IPS-18c (cell line): ENCODE data around the gene GYS1.

Experiments
- H3K4me3 ChIP-seq: 2 replicates; pipeline ENCODE4 v1.7.0; 2013; ENCODE audit warnings: low read depth, mild to moderate bottlenecking, low read length, moderate library complexity; ENCODE audit not compliant: insufficient read depth
- H3K9me3 ChIP-seq: one replicate; pipeline ENCODE4 v1.6.1; 2013; ENCODE audit warnings: mild to moderate bottlenecking, low read length, moderate library complexity; ENCODE audit not compliant: control insufficient read depth, insufficient read depth

GYS1 gene

GRCh38 chr19:48997972-48998371 lies 4.9 kb upstream of the GYS1 start:
- Histone ChIP-seq H3K4me3 (no peak overlapping the region), H3K9me3 (no peaks in the 10 kb centered on the region)

GRCh38 chr19:48994035-48994386 lies 902 bp upstream of the GYS1 start:
- peak overlapping the region; percentile 87 for H3K4me3 ChIP-seq
- no peaks in the 10 kb centered on the region for H3K9me3 ChIP-seq

- Histone ChIP-seq H3K4me3 (peak overlapping the region; percentile 95), H3K9me3 (no peaks in the 10 kb centered on the region)
Measured at GRCh38 chr19:48992581-48993174, 431 bp downstream of the GYS1 start.

DNA sequence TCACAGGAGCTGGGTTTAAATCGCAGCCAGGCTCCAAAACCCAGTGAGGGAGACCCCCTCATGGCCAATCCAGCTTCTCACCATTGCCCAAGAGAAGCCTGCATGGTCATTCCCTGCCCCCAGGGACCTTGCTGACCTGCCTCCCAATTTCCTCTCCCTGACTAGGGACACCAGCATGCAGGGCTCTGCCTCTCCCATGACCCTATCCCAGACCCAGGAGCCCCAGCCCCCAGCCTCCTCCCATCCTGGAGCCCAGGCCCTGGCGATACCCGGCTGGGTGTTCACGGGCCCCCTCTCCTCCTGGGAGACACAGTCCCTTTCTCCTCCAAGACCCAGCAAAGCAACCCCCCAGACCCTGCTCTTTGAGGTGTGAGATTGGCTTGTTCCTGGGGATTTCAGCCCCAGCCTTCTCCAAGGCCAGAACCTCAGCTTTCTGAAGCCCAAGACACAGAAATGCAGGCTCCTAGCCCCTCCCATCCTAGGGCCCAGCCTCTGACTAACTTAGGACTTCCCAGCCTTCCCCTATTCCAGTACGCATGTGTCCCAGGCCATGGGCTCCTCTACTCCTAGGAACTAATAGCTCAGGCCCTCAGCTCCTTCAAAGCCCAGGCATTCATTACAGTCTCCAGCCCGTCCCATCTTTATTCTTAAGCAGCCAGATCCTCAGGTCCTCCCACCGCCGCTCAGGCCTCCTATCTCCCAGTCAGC lies 1.1 kb downstream of the GYS1 start:
- Histone ChIP-seq H3K9me3 (no peaks in the 10 kb centered on the region), H3K4me3 (peak overlapping the region; percentile 95)

DNA sequence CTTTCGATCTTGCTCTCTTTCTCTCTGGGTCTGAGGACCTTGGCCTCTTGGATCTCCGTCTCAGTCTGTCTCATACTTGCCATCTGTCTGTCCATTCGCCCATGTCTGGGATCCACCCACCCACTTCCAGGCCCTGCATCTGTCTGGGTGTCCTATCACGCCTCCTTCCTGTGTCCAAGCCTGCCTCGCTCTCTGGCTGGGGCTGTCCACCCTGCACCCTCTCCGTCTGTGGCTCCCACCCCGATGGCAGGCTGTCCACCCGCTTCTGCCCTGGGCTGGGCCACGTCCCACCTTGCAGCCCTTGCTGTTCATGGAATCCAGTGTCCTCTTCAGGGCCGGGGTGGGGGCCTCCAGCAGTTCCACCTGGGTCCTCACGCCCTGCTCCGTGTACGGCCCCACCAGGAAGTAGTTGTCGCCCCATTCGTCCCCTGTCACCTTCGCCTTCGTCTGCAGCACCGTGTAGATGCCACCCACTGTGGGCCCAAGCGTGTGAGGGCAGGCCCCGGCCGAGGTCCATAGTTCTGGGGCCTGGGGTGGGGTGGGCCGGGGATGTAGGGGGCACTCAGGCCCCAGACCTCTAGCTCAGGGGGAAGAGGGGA lies 2.0 kb downstream of the GYS1 start:
- Histone ChIP-seq H3K4me3 (no peak overlapping the region), H3K9me3 (no peaks in the 10 kb centered on the region)

- no peak overlapping the region for H3K4me3 ChIP-seq
- no peaks in the 10 kb centered on the region for H3K9me3 ChIP-seq
Measured at GRCh38 chr19:48990400-48990799, 2.7 kb downstream of the GYS1 start.

DNA sequence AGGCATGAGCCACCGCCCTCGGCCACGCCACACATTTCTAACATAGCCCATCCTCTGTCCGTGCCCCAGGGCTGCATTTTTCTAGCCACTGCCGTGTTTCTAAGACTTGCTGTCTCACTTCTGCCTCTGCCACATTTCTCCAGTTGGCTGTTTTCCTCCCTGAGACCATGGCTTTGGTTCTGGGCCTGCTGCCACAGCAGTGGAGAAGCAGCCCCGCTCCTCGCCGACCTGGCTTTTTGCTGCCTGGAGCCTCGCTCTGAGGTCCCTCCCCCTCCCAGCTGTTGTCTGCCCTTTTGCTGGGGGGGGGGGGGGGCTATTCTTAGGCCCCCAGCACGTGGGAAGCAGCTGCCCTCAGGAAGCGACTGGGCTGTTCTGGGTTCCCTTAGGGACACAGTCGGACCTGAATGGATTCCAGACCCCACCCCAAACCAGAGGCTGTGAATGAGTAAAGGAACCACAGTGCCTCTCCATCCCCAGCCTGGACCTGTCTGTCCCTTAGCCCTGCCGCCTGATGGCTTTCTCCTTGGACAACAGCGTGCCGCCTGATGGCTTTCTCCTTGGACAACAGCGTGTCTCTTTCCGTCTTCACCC lies 3.3 kb downstream of the GYS1 start:
- Histone ChIP-seq H3K9me3 (no peaks in the 10 kb centered on the region), H3K4me3 (no peak overlapping the region)

GRCh38 chr19:48988860-48989259 lies 4.2 kb downstream of the GYS1 start:
- Histone ChIP-seq H3K4me3 (no peak overlapping the region), H3K9me3 (no peaks in the 10 kb centered on the region)

DNA sequence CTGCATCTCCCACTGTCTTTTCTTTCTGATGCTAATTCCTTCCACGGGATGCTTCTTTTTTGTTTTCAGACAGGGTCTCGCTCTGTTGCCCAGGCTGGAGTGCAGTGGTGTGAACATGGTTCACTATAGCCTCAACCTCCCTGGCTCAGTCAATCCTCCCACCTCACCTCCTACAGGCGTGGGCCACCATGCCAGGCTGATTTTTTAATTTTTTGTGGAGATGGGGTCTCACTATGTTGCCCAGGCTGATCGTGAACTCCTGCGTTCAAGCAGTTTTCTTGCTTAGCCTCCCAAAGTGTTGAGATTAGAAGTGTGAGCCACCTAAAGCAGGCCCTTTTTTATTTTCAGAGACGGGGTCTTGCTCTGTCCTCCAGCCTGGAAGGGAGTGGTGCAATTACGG lies 4.8 kb downstream of the GYS1 start:
- Histone ChIP-seq H3K4me3 (no peak overlapping the region), H3K9me3 (no peaks in the 10 kb centered on the region)

GRCh38 chr19:48987323-48987722 lies 5.8 kb downstream of the GYS1 start:
- Histone ChIP-seq H3K9me3 (no peaks in the 10 kb centered on the region), H3K4me3 (no peak overlapping the region)

DNA sequence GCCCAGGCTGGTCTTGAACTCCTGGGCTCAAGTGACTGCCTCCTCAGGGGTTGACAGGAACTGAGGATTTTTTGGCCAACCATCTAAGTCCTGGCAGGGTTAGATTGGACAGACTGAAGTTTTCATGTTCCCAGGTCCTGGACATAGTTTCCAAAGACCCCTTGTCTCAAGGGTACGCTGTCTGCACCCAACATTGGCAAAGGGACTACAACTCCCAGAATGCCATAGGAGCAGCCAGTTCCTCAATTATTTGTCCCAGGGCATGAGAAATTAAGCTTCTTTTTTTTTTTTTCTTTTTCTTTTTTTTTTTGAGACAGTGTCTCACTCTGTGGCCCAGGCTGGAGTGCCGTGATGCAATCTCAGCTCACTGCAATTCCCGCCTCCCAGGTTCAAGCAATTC lies 6.9 kb downstream of the GYS1 start:
- no peaks in the 10 kb centered on the region for H3K9me3 ChIP-seq
- H3K4me3 ChIP-seq = no peak overlapping the region

DNA sequence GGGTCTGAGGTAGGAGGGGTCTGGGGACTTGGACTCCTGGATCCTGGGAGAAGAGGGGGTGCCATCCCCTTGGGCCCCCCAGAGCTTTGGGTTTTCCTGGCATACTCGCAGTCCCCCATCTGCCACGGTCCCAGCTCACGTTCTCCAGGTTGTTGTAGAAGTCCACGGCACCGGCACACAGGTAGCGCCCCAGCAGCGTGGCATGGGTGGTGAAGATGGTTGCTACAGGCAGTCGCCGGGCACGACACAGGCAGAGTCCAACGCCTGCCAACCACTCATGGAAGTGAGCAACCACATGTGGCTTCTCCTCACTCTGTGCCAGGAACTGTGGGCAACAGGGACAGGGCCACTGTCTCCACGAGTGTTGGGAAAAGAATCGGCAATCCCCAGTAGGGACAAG lies 7.4 kb downstream of the GYS1 start:
- no peak overlapping the region for H3K4me3 ChIP-seq

GRCh38 chr19:48982280-48982679 lies 10.8 kb downstream of the GYS1 start:
- H3K9me3 ChIP-seq = no peaks in the 10 kb centered on the region

More for the DNA sequence above, 7.4 kb downstream of the GYS1 start:
- no peaks in the 10 kb centered on the region for H3K9me3 ChIP-seq

DNA sequence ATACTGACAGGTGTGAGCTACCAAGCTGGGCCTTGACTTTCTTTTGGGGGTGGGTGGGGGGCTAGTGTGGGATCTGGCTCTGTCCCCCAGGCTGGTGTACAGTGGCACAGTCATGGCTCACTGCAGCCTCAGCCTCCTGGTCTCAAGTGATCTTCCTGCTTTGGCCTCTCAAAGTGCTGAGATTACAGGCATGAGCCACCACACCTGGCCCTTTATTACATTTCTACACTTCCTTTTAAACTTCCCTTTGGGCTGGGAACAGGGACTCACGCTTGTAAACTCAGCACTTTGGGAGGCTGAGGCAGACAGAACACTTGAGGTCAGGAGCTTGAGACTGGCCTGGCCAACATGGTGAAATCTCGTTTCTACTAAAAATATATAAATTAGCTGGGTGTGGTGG lies 16.0 kb downstream of the GYS1 start:
- Histone ChIP-seq H3K4me3 (no peak overlapping the region), H3K9me3 (no peaks in the 10 kb centered on the region)

More at GRCh38 chr19:48982280-48982679, 10.8 kb downstream of the GYS1 start:
- H3K4me3 ChIP-seq = no peak overlapping the region

DNA sequence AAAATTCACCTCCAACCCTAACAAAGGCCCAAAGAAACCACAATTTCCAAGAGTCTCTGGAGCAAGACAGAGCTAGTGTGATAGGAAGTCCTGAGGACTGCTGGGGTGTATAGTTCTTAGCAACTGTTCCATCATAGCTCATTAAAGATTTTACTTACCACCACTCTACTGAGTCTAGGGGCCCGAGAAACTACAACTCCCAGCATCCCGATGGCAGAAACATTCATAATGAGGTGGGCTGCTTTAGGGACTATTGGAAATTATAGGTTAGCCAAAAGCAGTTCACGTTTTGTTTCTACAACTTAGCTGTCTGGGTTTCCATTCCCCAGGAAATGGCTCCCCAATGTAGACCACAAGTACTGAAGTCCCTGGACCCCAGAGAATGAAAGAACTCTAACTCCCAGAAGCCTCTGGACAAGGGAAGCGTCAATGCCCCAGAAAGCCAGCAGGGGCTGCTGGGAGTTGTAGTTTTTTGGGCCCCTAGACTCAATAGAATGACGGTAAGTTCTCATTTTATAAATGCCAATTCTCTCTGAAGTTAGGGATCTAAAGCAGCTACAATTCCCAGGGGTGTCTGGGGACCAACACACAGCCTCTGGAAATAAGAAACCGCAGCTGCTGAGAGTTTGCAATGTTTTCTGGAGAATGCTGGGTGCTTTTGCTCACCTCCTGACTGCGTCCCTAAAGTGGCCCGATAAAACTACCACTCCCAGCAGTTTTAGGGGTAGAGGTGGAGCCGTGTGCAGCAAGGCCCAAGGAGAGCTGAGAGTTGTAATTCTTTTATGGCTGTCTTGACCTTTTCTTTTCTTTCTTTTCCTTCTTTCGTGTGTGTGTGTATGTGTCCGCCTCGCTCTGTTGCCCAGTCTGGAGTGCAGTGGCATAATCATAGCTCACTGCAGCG lies 16.9 kb downstream of the GYS1 start:
- H3K4me3 ChIP-seq = no peak overlapping the region

DNA sequence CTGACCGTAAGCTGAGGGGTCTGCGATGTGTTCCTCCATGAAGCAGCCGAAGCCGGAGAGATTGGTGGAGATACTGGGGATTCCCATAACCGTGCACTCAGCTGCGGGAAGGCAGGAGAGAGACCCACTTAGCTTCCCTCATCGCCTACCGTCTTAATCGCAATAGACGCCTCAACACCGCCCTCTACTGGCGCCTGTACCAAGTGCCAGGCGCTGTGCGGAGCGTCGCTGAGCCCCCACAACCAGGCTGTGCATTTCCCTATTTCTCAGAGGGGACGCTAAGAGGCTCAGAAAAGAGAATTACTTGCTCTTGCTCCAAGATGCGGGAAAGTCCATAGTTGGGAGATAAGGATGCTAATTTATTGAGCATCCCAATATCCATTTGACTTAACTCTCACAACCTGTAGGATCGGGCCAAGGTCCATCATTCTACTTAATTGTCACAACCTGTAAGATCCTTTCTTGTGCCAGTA lies 22.1 kb downstream of the GYS1 start:
- peaks cover 2% of the 10 kb centered on the region for H3K9me3 ChIP-seq
- no peak overlapping the region for H3K4me3 ChIP-seq

More for the DNA sequence above, 16.9 kb downstream of the GYS1 start:
- no peaks in the 10 kb centered on the region for H3K9me3 ChIP-seq

GRCh38 chr19:48970139-48970766 lies 22.9 kb downstream of the GYS1 start:
- no peak overlapping the region; the same call in 1 of the 2 replicates for H3K4me3 ChIP-seq
- H3K9me3 ChIP-seq = peaks cover 2% of the 10 kb centered on the region
